GM19099 (cell line): Measurements from ENCODE around the gene NDUFS6.

ENCODE experiments used
- POLR2A ChIP-seq: IDR thresholded peaks from 3 replicates; pipeline ENCODE4 v1.6.1; 2011; ENCODE audit warnings: low read depth; ENCODE audit not compliant: insufficient read length; ENCODE audit errors: extremely low read depth

NDUFS6 gene

GRCh38 chr5:1810581-1811101 lies 9.4 kb downstream of the NDUFS6 start:
- no peak for TF ChIP-seq POLR2A

DNA sequence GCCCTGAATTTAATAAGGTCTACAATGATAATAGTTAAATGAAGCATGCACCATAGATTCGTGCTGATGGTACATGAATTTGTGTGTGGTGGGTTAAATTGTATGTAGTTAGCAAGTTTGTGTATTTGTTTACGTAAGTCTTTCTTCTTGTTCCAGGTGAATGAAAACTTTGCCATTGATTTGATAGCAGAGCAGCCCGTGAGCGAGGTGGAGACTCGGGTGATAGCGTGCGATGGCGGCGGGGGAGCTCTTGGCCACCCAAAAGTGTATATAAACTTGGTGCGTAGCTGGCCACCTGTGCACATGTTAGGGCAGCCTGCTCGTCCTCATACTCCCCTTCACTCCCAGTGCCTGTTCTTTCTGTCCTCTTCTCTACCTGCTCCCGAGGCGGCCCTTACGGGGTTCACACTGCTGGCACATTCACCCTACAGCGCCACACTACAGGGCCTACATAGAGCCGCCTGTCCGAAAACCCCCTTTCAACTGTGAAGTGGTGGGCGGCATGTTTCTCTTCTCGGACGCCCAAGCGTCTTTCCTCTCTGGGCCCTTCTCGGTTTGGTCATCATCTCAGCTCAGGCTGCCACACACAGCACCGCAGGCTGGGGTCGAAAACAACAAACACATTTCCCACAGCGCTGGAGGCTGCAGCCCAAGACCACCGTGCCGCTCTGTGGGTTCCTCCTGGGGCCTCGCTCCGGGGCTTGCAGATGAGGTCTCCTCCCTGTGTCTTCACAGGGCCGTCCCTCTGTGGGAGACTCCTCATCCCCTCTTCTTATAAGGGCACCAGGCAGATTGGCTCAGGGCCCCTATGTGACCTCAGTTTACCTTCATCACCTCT lies 13.2 kb downstream of the NDUFS6 start:
- TF ChIP-seq POLR2A: no peak

- no peak for TF ChIP-seq POLR2A
Measured at GRCh38 chr5:1815071-1815786, 14.0 kb downstream of the NDUFS6 start.

- no peak for TF ChIP-seq POLR2A
Measured at GRCh38 chr5:1815881-1816292, 14.7 kb downstream of the NDUFS6 start.

- no peak for TF ChIP-seq POLR2A
Measured at GRCh38 chr5:1817261-1818043, 16.2 kb downstream of the NDUFS6 start.

GRCh38 chr5:1818784-1819183 lies 17.6 kb downstream of the NDUFS6 start:
- TF ChIP-seq POLR2A: no peak

- TF ChIP-seq POLR2A: no peak
Measured at GRCh38 chr5:1819458-1819857, 18.3 kb downstream of the NDUFS6 start.

DNA sequence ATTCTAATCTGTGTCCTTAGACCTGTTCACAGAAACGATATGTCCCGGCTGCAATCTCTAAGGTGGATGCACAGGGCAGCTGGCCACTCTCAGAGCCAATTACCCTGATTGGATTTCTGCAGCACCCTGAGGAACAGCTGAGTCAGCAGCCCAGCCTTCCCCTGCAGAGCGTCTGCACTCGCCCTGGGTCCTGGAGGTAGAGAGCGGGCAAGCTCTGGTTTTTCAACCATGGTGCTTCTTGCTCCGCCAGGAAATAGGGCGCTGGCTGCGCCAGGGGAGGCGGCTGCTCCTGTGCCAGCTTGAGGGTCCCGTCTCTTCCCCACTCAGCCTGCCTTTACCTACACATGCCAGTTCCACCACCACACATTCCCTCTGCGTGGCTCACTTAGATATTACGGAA lies 19.2 kb downstream of the NDUFS6 start:
- no peak for TF ChIP-seq POLR2A

DNA sequence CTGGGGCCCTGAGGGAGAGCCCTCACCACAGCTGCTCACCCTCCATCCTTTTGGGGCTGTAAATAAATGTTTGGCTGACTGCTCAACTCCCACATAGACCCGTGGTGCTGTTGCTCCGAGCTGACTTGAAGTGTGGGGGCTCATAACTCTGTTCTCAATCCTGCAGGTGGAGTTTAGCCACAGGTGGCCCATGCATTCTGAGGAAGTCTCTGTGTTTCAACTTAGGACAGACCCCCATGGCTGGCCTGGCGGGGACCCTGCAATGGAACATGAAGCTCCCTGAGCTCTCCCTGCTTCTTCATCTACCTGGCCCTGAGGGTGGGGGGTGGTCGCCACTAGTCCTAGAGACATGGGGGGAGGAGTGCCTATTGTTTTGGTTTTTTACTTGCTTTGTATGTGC lies 19.7 kb downstream of the NDUFS6 start:
- no peak for TF ChIP-seq POLR2A

DNA sequence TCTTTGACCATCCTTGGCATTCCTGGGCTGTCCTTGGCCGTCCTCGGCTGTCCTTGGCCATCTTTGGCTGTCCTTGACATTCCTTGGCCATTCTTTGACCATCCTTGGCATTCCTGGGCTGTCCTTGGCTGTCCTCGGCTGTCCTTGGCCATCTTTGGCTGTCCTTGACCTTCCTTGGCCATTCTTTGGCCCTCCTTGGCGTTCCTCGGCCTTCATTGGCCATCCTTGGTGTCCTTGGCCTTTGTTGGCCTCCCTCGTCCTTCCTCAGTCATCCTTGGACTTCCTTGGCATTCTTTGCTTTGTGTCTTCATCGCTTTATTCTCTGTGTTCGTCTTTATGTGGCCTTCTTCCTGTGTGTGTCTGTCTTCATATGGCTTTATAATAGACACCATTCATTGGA lies 20.7 kb downstream of the NDUFS6 start:
- no peak for TF ChIP-seq POLR2A

DNA sequence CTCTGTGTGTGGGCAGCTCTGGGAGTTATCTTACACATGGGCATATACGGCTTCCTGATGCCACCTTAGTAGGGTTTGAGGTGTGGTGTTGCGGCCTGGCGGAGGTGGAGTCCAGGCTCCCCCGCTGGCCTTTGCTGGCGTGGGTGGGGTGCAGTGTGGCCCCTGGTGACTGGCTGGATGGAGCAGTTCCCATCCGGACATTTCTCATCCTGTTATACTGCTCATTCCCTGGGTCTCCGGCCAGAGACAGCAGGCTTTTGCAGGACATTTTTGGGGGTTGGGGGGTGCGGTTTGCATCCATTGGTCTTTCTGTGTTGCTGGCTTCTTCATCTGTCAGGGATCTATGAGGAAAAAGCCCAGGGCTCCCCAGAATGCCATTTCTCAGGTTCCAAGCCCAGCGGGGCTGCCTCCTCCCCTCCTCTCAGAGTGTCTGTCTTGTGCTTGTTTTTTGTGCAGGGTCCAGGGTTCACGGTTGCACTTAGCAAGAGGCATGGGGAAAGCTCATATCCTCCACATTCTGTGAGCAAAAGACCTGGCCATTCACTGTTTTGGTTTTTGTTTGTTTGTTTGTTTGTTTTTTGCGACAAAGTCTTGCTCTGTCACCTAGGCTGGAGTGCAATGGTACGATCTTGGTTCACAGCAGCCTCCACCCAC lies 22.3 kb downstream of the NDUFS6 start:
- no peak for TF ChIP-seq POLR2A

GRCh38 chr5:1824109-1824821 lies 23.1 kb downstream of the NDUFS6 start:
- TF ChIP-seq POLR2A: no peak

DNA sequence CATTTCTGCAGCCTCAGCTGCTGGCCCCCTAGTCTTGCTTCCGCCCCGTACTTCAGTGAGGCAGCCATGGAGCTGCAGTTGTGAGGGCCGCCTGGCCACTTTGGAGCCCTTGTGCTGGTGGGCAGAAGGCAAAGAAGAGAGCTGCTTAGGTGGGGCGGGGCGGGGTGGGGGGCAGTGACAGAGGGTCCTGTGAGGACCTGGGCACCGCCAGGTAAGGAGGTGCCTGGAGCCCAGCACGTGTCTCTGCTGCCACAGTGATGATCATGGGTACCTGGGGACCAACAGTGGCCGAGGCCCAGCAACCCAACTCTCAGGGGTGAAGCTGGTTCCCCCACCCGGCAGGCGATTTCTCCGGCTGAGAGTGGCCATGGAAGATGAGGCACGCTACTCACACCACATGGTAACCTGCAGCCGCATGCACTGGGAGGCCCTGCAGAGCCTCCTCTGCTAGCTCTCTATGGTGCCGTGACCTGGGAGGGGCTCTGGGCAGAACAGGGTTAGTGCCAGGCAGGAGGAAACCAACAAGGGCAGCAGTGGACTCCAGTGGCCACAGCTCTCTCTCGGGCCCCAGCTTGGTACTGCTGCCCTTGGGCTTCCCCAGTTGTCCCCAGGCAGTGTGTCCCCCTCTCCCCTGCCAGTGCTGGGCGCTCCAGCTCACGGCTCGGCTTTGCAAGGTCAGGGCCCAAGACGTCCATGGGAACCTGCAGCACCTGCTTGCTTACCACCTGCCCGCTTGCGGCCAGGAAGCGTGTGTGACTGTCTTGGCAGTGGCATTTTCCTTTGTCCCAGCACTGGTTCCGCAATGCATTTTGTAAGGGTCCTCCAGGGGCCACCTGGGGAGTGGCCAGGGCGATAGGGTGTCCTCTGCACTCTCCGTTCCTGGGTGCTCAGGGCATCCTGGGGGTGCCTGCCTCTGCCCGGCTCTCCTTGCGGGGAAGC lies 24.0 kb downstream of the NDUFS6 start:
- no peak for TF ChIP-seq POLR2A
